NCI-H526 treated with DMSO at 0.1 percent for 48 hours (cell line): ENCODE measurements around the gene PRKAA2.

Experiments
- DNase-seq: peaks from one replicate; lab custom pipeline; 2025; lab: John Stamatoyannopoulos, UW

The PRKAA2 gene

DNA sequence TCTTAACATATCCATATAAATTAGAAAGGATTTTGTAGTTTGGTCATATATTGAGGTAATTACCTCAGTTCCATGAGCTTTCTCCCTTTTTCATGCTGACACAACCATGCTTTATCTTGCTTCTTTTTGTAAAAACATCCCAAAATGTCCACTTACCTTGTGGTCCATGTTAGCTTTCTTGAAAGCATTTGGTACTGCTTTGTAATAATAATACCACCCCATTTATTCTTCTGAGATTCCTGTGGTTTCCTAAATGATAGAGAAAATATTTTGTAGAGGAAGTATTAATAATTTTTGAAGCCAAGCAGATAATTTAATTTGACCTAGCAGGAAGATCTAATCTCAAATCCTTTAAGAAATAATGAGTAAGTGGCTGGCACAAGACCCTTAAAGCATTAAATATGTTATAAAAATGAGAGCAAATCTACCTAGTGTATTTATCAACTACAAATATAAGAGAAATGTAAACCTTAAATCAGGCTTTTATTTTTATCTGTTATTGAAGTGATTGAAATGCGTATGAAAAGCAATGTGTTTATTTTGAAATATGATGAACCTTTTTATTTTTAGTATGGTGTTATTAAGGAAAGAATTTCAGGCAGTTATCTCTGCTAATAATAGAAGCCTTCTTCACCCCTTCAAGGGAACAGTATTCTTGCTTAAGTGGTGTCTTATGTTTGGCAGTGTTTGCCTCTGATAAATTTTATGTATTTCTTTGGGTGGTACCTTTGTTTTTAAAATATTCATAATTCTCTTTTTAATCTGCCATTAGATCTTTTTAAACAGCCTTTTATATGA is 9.2 kb downstream of the PRKAA2 start:
- no peak for DNase-seq

DNA sequence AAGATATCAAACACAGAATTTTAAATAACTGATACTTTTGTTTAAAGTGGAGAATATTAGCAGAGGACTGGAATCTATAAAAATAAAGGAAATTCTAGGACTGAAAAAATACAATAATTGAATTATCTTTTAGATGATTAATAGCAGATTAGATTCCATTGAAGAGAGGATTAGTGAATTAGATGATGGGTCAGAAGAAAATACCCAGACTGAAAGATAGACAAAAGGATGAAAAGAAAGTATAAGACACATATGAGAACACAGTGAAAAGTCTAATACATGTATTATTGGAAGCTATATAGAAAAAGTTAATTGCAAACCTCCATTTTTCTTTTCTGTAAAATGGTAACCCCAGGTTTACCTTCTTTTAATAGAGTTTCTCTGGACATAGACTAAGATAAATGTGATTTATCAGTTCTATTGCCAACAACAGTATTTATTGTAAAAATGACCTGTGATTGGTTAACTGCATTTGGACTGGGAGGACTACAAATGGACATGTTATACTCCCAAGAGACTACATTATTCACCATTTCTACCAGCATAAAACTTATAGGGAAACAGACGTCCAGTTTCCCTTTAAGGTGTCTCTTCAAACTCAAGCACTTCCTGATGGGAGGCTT is 11.0 kb downstream of the PRKAA2 start:
- no peak for DNase-seq

GRCh38 chr1:56658254-56658653 is 13.1 kb downstream of the PRKAA2 start:
- DNase-seq: no peak

DNA sequence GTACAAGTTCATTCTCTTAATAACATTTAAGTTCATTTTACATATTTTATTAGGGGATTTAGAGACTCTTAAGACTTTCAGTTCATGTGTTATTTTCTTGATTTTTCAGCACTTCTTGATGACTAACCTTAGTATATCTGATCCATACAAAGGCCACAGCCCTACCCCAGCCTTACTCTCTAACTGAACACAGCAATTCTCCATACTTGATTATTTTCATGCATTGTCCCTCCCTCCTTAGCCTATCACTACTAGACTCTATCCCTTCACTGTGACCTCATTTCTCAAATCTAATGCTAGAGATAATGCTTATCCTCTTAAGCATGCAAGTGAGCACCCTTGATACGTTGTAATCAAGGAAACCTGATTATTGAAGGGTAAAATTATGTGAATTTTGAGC is 15.2 kb downstream of the PRKAA2 start:
- DNase-seq: no peak

DNA sequence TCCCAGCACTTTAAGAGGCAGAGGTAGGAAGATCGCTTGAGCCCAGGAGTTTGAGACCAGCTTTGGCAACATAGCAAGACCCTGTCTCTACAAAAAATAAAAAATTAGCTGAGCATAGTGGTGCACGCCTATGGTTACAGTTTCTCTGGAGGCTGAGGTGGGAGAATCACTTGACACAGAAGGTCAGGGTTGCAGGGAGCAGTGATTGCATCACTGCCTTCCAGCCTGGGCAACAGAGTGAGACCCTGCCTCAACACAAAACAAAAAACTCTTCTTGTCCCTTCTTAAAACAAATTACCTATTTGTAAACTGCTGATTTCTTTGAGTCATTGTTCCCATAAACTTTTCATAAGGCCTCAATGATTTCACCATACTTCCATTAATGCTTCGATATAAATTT is 18.7 kb downstream of the PRKAA2 start:
- DNase-seq: no peak

DNA sequence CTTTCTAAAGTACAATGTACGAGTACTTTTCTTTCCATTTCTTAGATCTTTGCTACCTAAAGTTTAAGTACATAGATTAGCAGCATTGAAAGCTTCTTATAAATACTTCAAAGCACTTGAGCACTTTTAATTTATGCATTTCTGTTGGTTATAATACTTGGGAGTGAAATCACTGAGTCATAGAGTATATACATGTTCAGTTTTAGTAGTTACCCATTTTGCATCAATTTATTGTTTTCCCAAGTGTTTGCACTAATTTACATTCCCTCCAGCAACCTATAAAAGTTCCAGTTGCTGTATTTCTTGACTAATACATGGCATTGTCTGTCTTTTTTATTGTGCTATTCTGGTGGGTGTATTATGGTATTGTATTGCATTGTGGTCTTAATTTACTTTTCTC is 20.3 kb downstream of the PRKAA2 start:
- DNase-seq: no peak

DNA sequence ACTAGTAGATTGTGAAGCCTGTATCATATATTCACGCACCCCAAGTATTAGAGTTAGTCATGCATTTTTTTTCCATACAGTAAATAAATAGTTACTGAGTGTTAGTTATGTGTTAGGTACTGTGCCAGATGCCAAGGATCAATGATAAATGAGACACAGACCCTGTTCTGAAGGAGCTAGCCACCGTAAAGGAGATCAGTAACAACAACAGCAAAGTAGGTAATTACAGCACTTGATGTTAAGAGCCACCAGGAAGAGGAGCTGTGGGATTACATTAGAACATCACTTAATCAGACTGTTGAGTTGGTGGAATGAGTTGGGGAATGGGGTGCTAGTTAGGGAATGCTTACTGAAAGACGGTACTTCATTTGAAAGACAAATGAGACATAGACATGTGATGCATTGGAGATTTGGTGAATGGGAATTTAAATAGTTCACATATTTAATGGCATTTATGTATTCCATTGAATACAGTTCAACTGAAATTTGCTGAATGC is 21.0 kb downstream of the PRKAA2 start:
- peak; percentile 30 for DNase-seq

DNA sequence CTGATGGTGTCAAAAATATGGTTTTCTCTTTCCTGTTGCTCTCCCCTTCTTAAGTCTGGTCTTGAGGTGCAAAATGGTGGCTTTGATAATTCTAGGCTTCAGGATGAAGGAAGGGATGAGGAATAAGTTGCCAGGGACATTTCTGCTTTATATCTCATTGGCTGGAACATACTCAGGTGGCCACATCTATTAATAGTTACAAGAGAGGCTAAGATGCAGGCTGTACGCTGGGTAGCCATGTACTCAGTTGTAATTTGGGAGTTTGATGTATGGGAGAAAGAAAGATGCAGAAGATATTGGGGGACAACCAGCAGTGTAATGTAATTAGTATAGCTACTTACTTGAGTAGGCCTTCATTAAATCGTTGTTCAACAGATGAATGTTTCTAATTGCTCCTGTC is 25.2 kb downstream of the PRKAA2 start:
- DNase-seq: no peak

DNA sequence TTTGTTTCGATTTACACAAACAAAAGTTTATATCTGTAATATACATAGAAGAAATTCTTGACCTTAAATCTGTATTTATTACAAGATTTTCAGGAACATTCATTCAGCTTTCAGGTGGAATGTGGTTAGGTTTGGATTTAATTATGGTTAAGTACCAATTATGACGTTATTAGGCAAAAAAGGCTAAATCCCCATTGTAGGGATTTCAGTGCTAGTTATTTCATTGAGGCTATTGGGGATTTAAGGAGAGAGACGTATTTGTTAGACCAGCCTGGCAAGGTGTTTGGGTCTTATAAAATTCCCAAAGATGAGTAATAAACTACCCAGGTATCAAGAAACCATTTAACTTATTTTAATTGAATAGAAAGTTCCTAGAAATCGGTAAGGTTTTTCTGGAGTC is 26.0 kb downstream of the PRKAA2 start:
- DNase-seq: no peak

DNA sequence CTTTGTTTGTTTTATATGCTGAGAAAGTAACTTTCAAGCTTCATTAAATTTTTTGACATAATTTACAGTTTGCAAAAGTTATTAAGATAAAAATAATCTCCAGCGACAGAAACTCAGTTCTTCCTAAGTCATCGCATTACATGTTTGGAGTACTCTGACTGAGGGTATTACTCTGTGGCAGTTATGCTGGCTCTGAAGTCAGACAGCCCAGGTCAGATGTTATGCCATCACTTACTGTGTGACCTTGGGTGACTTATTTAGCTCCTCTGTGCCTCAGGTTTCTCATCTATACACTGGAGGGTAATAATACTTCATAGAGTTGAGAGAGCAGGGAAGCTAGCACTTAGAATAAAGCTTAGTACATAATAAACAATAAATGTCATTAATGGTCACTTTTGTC is 26.4 kb downstream of the PRKAA2 start:
- DNase-seq: no peak

DNA sequence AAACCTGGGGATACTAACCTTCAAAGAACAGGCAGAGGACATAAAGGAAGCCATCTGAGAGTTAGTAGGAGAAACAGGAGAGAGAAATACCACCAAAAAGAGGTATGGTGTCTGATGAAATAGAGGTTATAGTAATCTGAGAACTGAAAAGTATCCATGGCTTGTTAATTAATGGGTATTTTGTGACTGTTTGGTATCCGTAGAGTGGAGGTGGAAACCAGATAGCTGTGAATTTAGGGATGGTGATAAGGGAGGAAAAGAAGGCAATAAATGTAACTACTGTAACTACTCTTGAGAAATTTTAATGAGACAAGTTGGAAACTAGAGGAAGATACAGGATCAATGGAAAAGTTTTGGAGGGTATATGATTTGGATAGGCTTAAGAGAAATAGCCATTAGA is 27.5 kb downstream of the PRKAA2 start:
- DNase-seq: no peak

GRCh38 chr1:56675763-56676162 is 30.6 kb downstream of the PRKAA2 start:
- no peak for DNase-seq

DNA sequence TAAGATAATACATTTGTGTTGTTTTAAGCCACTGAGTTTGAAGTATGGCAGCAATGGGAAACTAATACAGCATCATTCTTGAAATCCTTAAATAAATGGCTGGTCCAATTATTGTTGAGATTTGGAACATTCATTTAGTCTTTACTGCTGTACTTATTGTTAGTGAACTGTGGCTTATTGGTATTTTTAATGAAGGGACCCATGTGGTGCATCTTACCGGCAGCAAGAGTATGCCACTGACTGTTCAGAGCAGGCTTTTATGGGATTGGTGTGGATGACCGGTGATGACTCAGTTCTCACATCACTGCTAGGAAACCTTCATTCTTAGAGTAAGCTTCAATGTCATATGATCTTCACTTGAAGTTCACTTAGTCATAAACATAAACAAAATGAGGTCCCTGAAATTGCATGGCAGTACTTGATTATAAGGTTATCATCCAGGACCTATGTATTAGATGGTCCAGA is 31.5 kb downstream of the PRKAA2 start:
- DNase-seq: no peak

GRCh38 chr1:56683569-56683968 is 38.5 kb downstream of the PRKAA2 start:
- DNase-seq: no peak

GRCh38 chr1:56686169-56686568 is 41.1 kb downstream of the PRKAA2 start:
- DNase-seq: no peak

GRCh38 chr1:56688522-56689026 is 43.5 kb downstream of the PRKAA2 start:
- DNase-seq: no peak

GRCh38 chr1:56696663-56697062 is 51.5 kb downstream of the PRKAA2 start:
- no peak for DNase-seq

DNA sequence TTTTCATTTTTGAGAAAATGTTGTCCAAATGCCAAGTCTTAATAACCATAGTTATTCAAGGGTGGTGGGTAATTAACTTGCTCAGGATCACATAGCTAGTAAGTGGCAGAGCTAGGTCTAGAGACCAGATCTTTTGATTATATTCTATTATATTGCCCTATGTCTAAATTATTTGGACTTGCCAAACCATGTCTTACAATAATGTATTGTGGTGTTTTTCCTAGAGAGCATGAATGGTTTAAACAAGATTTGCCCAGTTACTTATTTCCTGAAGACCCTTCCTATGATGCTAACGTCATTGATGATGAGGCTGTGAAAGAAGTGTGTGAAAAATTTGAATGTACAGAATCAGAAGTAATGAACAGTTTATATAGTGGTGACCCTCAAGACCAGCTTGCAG is 58.6 kb downstream of the PRKAA2 start:
- DNase-seq: no peak

DNA sequence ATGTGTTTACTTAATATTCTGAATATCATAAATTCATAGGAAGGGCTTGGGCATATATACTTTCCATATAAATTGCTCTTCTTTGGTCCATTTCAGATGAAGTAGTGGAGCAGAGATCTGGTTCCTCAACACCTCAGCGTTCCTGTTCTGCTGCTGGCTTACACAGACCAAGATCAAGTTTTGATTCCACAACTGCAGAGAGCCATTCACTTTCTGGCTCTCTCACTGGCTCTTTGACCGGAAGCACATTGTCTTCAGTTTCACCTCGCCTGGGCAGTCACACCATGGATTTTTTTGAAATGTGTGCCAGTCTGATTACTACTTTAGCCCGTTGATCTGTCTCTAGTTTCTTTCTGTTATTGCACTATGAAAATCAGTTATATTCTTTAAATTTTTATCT is 62.3 kb downstream of the PRKAA2 start:
- DNase-seq: no peak

DNA sequence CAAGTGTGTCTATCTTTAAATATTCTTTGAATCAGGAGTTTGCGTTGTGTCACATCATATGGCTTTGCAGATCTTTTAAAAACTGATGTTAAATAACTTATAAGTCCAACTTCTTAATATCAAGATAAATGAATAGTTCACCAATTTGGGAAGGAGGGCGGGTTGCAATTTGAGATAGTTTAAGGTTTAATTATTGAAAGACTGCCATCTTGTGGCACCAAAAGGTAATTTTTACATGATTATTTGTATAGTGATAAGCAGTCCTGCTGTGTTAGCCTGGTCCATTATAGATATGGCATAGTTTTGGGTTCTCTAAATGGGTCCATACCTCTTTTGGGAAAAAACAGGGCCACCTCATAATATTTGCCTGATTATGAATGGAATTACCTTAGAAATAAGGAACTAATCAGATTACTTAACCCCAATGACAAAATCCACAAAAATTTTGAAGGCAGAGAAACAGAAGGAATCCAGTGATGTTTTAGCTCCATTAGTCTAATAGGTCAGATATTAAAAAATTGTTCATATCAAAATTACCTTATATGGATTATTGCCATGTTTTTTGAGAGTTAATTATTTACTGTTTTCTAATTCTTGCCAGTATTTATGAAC is 64.3 kb downstream of the PRKAA2 start:
- DNase-seq: peak; percentile 67

DNA sequence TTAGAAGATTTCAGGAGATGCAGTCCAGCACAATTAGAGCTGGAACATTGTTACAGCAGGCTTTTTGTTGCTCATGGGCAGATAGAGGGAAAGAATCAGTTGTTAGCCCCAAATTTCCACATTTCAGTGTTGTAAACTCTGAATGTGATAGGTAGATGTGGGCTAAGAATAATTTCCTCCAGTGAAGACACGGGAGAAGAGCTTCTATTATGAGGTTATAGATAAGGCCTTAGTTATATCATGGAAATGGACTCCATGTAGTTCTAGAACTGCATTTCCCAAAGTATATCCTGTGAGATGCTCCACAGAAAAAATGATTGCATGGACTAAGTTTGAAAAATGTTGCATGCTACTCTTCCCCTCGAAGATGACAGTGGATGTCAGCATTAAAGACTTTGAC is 64.9 kb downstream of the PRKAA2 start:
- DNase-seq: no peak

DNA sequence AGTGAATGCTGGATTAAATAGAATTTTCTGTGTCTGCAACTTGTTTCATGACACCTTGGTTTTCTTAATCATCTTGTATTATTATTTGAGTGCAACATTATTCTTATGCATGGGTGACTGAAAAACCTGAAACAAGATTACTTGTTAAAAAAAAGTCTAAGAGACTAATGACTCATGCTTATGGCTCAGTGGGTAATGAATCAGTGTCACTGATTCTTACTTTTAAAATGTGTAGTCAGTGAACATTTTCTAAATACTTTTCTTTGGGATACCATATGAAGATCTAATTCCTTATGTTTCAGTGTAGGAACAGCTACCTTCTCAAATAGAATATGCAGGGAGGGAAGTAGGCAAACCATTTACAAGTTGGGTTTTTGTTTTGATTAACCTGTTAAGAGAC is 65.5 kb downstream of the PRKAA2 start:
- no peak for DNase-seq

GRCh38 chr1:56712150-56712549 is 67.0 kb downstream of the PRKAA2 start:
- DNase-seq: no peak
